Tibial nerve (tissue), 3 donors: ENCODE measurements around the gene SERPIND1.

Source experiments
- POLR2A ChIP-seq, 2 donors: fragments of 450-650 bp; IDR thresholded peaks; one replicate each; pipeline ENCODE4 v1.6.1; 2017; ENCODE audit warnings: antibody characterized with exemption in 2 of 2, mild to moderate bottlenecking in 2 of 2, moderate library complexity in 2 of 2
- TF ChIP-seq, protein P1 (sequence below), 5 experiments: fragments of 200-600 bp in 3 of 5; fragments of 450-650 bp in 2 of 5; sonication (generic) in 3 of 5; IDR thresholded peaks; one replicate each; pipeline ENCODE4 v1.5.1; 2016 to 2019; ENCODE audit warnings: antibody characterized with exemption in 5 of 5, mild to moderate bottlenecking in 3 of 5, moderate library complexity in 2 of 5

GRCh38 chr22:20802452-20802851, 28.5 kb downstream of the SERPIND1 start:
- TF ChIP-seq, protein P1, sequence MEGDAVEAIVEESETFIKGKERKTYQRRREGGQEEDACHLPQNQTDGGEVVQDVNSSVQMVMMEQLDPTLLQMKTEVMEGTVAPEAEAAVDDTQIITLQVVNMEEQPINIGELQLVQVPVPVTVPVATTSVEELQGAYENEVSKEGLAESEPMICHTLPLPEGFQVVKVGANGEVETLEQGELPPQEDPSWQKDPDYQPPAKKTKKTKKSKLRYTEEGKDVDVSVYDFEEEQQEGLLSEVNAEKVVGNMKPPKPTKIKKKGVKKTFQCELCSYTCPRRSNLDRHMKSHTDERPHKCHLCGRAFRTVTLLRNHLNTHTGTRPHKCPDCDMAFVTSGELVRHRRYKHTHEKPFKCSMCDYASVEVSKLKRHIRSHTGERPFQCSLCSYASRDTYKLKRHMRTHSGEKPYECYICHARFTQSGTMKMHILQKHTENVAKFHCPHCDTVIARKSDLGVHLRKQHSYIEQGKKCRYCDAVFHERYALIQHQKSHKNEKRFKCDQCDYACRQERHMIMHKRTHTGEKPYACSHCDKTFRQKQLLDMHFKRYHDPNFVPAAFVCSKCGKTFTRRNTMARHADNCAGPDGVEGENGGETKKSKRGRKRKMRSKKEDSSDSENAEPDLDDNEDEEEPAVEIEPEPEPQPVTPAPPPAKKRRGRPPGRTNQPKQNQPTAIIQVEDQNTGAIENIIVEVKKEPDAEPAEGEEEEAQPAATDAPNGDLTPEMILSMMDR (IDR thresholded peaks at IDR 0.05) = no peak
- TF ChIP-seq POLR2A (IDR thresholded peaks at IDR 0.05) = no peak
